Hepatocyte (in vitro differentiated cells): ENCODE results near the gene OSBP2. TPM values are rescaled to one million over a fixed set of nuclear protein-coding genes. Genes with fewer than 3 reads are reported as not detected.

ENCODE experiments used
- DNase-seq: peaks from one replicate; pipeline ENCODE4 v3.0.0-alpha.2; 2016; ENCODE audit warnings: low spot score
- H2AFZ ChIP-seq: fragments of 200-600 bp; sonication (generic); 2 replicates; pipeline ENCODE4 v1.6.0; 2016; ENCODE audit warnings: antibody characterized with exemption, mild to moderate bottlenecking
- H3K27ac ChIP-seq: fragments of 200-600 bp; sonication (generic); 2 replicates; pipeline ENCODE4 v1.5.1; 2016; ENCODE audit warnings: mild to moderate bottlenecking
- H3K27me3 ChIP-seq: fragments of 200-600 bp; sonication (generic); 2 replicates; pipeline ENCODE4 v1.6.1; 2016
- H3K36me3 ChIP-seq: fragments of 200-600 bp; sonication (generic); replicated peaks from 2 replicates; pipeline ENCODE4 v1.5.1; 2016; ENCODE audit warnings: low read depth; ENCODE audit not compliant: insufficient read depth
- H3K4me1 ChIP-seq: fragments of 200-600 bp; sonication (generic); 2 replicates; pipeline ENCODE4 v1.5.1; 2016; ENCODE audit warnings: mild to moderate bottlenecking, moderate library complexity; ENCODE audit not compliant: insufficient read depth
- H3K4me2 ChIP-seq: fragments of 200-600 bp; sonication (generic); 2 replicates; pipeline ENCODE4 v1.6.0; 2016
- H3K4me3 ChIP-seq: fragments of 200-600 bp; sonication (generic); 2 replicates; pipeline ENCODE4 v1.5.1; 2016; ENCODE audit warnings: mild to moderate bottlenecking
- H3K79me2 ChIP-seq: fragments of 200-600 bp; sonication (generic); 2 replicates; pipeline ENCODE4 v1.6.0; 2017; ENCODE audit warnings: mild to moderate bottlenecking
- H3K9me2 ChIP-seq: fragments of 200-600 bp; sonication (generic); replicated peaks from 2 replicates; pipeline ENCODE4 v1.6.0; 2017; ENCODE audit warnings: mild to moderate bottlenecking; ENCODE audit not compliant: insufficient read depth
- H3K9me3 ChIP-seq: fragments of 200-600 bp; sonication (generic); 2 replicates; pipeline ENCODE4 v1.5.1; 2016; ENCODE audit warnings: low read depth, mild to moderate bottlenecking
- H4K20me1 ChIP-seq: fragments of 200-600 bp; sonication (generic); 2 replicates; pipeline ENCODE4 v1.6.0; 2016; ENCODE audit warnings: mild to moderate bottlenecking; ENCODE audit not compliant: insufficient read depth, poor library complexity, severe bottlenecking
- EZH2 ChIP-seq: fragments of 200-600 bp; sonication (generic); IDR thresholded peaks from 2 replicates; pipeline ENCODE4 v1.6.1; 2016; ENCODE audit warnings: antibody characterized with exemption, mild to moderate bottlenecking, borderline replicate concordance
- EZH2phosphoT487 ChIP-seq: fragments of 200-600 bp; sonication (generic); IDR thresholded peaks from one replicate; pipeline ENCODE4 v1.6.1; 2018; ENCODE audit warnings: antibody characterized with exemption, mild to moderate bottlenecking, low read depth, moderate library complexity; ENCODE audit not compliant: unreplicated experiment, severe bottlenecking
- WGBS: methylation state at CpG from one replicate; pipeline ENCODE4 v1.1.6; 2016; ENCODE audit warnings: low lambda C conversion rate; ENCODE audit errors: missing lambda C conversion rate; 5-methylcytosine and 5-hydroxymethylcytosine counted together
- polyA plus RNA-seq: library from polyadenylated mRNA; unstranded; fragments of >200 nt; fragmentation: Nextera tagmentation; extraction: Ambion mirVana; gene quantifications from 2 replicates; pipeline ENCODE4 v1.2.1, GENCODE V29; 2016
- total RNA-seq: library from RNA; depleted of rRNA; stranded (reverse); fragments of >200 nt; gene quantifications from 2 replicates; pipeline ENCODE4 v1.2.3, GENCODE V29; 2014
- TF ChIP-seq, protein P1 (sequence below): fragments of 200-600 bp; sonication (generic); IDR thresholded peaks from 2 replicates; pipeline ENCODE4 v1.5.1; 2016; ENCODE audit warnings: antibody characterized with exemption, mild to moderate bottlenecking; ENCODE audit not compliant: poor library complexity

Gene OSBP2
- total and polyA plus RNA-seq, 2 experiments from 2014 or later, result 23.0 to 25.5 TPM

DNA sequence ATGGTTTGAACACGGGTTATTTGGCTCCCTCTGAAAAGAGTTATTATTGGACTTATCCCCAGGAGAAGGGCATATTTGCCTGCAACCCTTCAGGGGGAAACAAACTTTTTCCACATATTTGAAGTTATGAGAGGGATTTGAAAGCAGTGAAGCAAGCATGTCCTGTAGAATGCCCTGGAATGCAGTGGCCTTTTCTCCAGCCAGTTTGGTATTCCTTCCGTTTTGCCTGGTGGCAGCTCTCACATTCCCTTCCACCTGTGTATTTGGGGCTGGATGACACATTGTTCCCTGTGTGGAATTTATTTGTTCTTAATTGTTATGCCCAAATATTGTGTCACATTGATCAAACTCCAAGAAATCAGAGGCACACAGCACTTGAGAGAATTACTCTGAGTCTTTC lies 59.0 kb downstream of the OSBP2 start:
- Histone ChIP-seq H3K4me2 (no peak overlapping the region), H3K36me3 (no peaks in the 10 kb centered on the region), H3K27ac (no peak overlapping the region), H3K27me3 (no peaks in the 10 kb centered on the region), H4K20me1 (no peaks in the 10 kb centered on the region), H3K9me2 (no peaks in the 10 kb centered on the region), H3K79me2 (no peaks in the 10 kb centered on the region), H3K4me1 (no peaks in the 10 kb centered on the region), H3K9me3 (no peaks in the 10 kb centered on the region), H2AFZ (no peak overlapping the region), H3K4me3 (no peak overlapping the region)
- WGBS, result 84% methylated on average over 2 of the region's 2 CpGs
- no peak for DNase-seq
- no peak for TF ChIP-seq EZH2
- no peak for TF ChIP-seq EZH2phosphoT487
- TF ChIP-seq, protein P1, sequence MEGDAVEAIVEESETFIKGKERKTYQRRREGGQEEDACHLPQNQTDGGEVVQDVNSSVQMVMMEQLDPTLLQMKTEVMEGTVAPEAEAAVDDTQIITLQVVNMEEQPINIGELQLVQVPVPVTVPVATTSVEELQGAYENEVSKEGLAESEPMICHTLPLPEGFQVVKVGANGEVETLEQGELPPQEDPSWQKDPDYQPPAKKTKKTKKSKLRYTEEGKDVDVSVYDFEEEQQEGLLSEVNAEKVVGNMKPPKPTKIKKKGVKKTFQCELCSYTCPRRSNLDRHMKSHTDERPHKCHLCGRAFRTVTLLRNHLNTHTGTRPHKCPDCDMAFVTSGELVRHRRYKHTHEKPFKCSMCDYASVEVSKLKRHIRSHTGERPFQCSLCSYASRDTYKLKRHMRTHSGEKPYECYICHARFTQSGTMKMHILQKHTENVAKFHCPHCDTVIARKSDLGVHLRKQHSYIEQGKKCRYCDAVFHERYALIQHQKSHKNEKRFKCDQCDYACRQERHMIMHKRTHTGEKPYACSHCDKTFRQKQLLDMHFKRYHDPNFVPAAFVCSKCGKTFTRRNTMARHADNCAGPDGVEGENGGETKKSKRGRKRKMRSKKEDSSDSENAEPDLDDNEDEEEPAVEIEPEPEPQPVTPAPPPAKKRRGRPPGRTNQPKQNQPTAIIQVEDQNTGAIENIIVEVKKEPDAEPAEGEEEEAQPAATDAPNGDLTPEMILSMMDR, result no peak

DNA sequence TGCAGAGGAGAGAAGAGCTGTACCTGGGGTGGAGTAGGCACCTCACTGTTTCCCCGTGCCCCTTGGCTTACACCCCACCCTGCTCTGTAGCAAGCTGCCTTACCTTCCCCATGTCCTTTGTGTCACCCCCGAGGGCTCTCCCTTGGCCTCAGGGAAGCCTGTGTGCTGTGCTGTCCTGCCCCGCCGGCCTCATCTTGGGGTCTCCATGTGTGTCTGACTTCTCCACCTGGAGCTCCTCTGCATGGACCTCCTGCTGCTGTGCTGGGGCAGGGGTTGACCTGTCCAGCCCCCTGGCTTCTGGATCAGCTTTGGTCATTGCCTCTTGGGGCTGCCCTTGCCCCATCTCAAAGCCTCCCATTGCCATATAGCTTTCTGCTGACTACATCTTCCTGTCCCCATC lies 59.8 kb downstream of the OSBP2 start:
- H3K9me3 ChIP-seq, result no peaks in the 10 kb centered on the region
- H3K79me2 ChIP-seq, result no peaks in the 10 kb centered on the region
- H3K9me2 ChIP-seq, result no peaks in the 10 kb centered on the region
- no peaks in the 10 kb centered on the region for H3K36me3 ChIP-seq
- no peak for DNase-seq
- no peaks in the 10 kb centered on the region for H3K4me1 ChIP-seq
- no peak overlapping the region for H2AFZ ChIP-seq
- 100% methylated on average over 3 of the region's 4 CpGs for WGBS
- H3K27ac ChIP-seq, result no peak overlapping the region
- H4K20me1 ChIP-seq, result no peaks in the 10 kb centered on the region
- TF ChIP-seq EZH2phosphoT487 (no peak), EZH2 (no peak)
- TF ChIP-seq, protein P1, result no peak
- no peak overlapping the region for H3K4me3 ChIP-seq
- no peak overlapping the region for H3K4me2 ChIP-seq
- H3K27me3 ChIP-seq, result no peaks in the 10 kb centered on the region

DNA sequence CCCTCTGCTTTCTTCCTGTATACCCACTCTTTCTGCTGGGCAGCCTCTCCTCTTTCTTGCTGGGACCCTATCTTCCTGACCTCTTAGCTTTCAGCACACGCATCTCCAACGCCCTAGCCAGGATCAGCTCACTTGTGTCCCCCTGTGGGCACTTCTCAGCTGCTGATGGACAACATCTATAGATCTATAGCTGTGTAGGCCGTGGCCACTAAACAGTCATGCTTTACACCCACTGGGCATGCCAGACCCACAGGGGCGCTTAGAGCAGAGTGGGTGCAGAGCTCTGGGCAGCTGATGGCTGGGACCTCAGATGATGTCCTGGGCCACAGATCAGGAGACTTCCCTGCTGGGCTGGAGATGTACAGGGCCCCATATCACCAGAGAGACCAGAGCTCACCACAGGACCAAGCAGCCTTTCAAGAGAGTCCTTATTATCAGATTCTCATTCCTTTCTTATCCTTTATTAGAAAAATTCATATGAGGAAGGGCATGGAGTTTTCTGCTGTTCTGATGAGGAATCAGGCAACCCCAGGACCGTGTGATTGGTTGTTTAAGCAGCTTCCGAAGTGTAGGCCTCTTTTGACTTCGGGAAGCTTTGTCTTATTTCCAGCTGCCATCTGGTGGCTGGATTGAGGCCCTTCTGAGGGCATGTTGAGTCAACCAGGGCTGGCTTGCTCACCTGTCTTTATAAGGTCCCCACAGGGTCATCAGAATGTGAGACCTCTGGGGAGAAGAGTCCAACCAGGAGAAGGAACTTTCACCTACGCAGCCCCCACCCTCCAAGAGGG lies 60.5 kb downstream of the OSBP2 start:
- no peaks in the 10 kb centered on the region for H3K27me3 ChIP-seq
- no peaks in the 10 kb centered on the region for H3K79me2 ChIP-seq
- H3K4me2 ChIP-seq, result no peak overlapping the region
- DNase-seq, result peak; percentile 81
- no peak overlapping the region for H2AFZ ChIP-seq
- no peaks in the 10 kb centered on the region for H4K20me1 ChIP-seq
- H3K9me2 ChIP-seq, result no peaks in the 10 kb centered on the region
- no peaks in the 10 kb centered on the region for H3K9me3 ChIP-seq
- 53% methylated on average over 8 of the region's 8 CpGs for WGBS
- no peaks in the 10 kb centered on the region for H3K36me3 ChIP-seq
- H3K4me1 ChIP-seq, result no peaks in the 10 kb centered on the region
- H3K27ac ChIP-seq, result no peak overlapping the region
- no peak overlapping the region for H3K4me3 ChIP-seq
- TF ChIP-seq, protein P1, result peak; percentile 76
- no peak for TF ChIP-seq EZH2phosphoT487
